HepG2 (cell line): Measurements from ENCODE around the gene PAK1IP1. TPM values are rescaled to one million over a fixed set of nuclear protein-coding genes. Genes with fewer than 3 reads are reported as not detected.
A peak's percentile ranks its signal among the peaks of the same experiment; 100 is the strongest.

Source experiments
- AHDC1 ChIP-seq: sonication (generic); formaldehyde crosslinking; IDR thresholded peaks from 2 replicates; pipeline ENCODE4 v1.5.1; 2020; ENCODE audit warnings: mild to moderate bottlenecking, missing genetic modification reagents, borderline replicate concordance
- CREB3 ChIP-seq: sonication (generic); formaldehyde crosslinking; IDR thresholded peaks from 2 replicates; pipeline ENCODE4 v1.5.0; 2020; ENCODE audit warnings: missing genetic modification reagents
- FOXP1 ChIP-seq, 2 experiments: fragments of 450-650 bp in 1 of 2; IDR thresholded peaks; 2 replicates each; pipeline ENCODE4 v1.6.1; 2017 to 2018; ENCODE audit warnings: antibody characterized with exemption in 1 of 2
- NR2F1 ChIP-seq, 2 experiments: fragments of 450-650 bp in 1 of 2; formaldehyde crosslinking in 1 of 2; IDR thresholded peaks; 2 replicates each; pipeline versions ENCODE4 v1.5.0 to v1.6.1; 2016 to 2020; ENCODE audit warnings: mild to moderate bottlenecking in 1 of 2, missing compliant biosample characterization in 1 of 2, missing genetic modification reagents in 1 of 2, moderate library complexity in 1 of 2
- PCBP1 ChIP-seq: fragments of 200-400 bp; formaldehyde crosslinking; IDR thresholded peaks from 2 replicates; pipeline ENCODE4 v1.6.1; 2017; ENCODE audit warnings: mild to moderate bottlenecking, low read depth, low read length, borderline replicate concordance
- ZNF142 ChIP-seq: sonication (generic); formaldehyde crosslinking; IDR thresholded peaks from 2 replicates; pipeline ENCODE4 v1.4.0; 2020; ENCODE audit warnings: missing genetic modification reagents
- ZNF510 ChIP-seq: sonication (generic); formaldehyde crosslinking; IDR thresholded peaks from 2 replicates; pipeline ENCODE4 v1.4.0; 2020; ENCODE audit warnings: low read depth, mild to moderate bottlenecking, missing genetic modification reagents
- ZSCAN29 ChIP-seq: sonication (generic); formaldehyde crosslinking; conservative IDR thresholded peaks from 2 replicates; pipeline ENCODE4 v1.4.0; 2020; ENCODE audit warnings: mild to moderate bottlenecking, missing genetic modification reagents
- polyA plus RNA-seq, 8 experiments: library from polyadenylated mRNA; depleted of rRNA in 3 of 8; stranded (reverse) in 7 of 8; unstranded in 1 of 8; fragments of >200 nt; fragmentation: Illumina TruSeq in 4 of 8; extraction: Trizol in 4 of 8; gene quantifications; 2 replicates each; pipeline versions ENCODE4 v1.2.1 to v1.2.3, GENCODE V29; 2011 to 2016; ENCODE audit warnings: low read depth in 4 of 8, missing spikeins in 1 of 8, mixed read lengths in 1 of 8; ENCODE audit not compliant: insufficient read depth in 1 of 8
- total RNA-seq, 5 experiments: library from RNA; depleted of rRNA; stranded (reverse); fragments of >200 nt; fragmentation: Illumina TruSeq; extraction: Trizol; gene quantifications; 2 replicates each; pipeline ENCODE4 v1.2.3, GENCODE V29; 2016; ENCODE audit warnings: low read depth in 1 of 5
- TF ChIP-seq, protein P1 (sequence below): fragments of 450-650 bp; IDR thresholded peaks from 2 replicates; pipeline ENCODE4 v1.6.1; 2017
- TF ChIP-seq, protein P2 (sequence below): conservative IDR thresholded peaks from 2 replicates; pipeline ENCODE4 v1.6.1; 2018; ENCODE audit warnings: missing genetic modification reagents

PAK1IP1 gene
- total and polyA plus RNA-seq, 2 of the 13 experiments (the other 11 are each of a cell fraction or from before 2014, with no cell fraction given) = 23.4 to 66.2 TPM

GRCh38 chr6:10747251-10747972 is 52.6 kb downstream of the PAK1IP1 start, which contains the start of gene TMEM14B (continued):
- TF ChIP-seq ZNF142 (CRISPR knock-in tag) (peak; percentile 80; the same call in 1 of the 2 replicates), CREB3 (no peak), ZSCAN29 (CRISPR knock-in tag) (no peak; the same call in none of the 2 replicates), FOXP1 (IDR thresholded peaks at IDR 0.05) (no peak), FOXP1 (CRISPR knock-in tag; IDR thresholded peaks at IDR 0.05) (peak; percentile 37; the same call in 1 of the 2 replicates), ZNF510 (CRISPR knock-in tag) (peak; percentile 91), AHDC1 (CRISPR knock-in tag) (peak; percentile 82; the same call in 1 of the 2 replicates), PCBP1 (0 out of 2 replicates have a peak, but pooled peaks have one; percentile 40), NR2F1 (CRISPR knock-in tag; IDR thresholded peaks at IDR 0.05) (peak in 1 of 2 experiments; percentile 62; a peak in 1 of 4 replicates)
- TF ChIP-seq, protein P1, sequence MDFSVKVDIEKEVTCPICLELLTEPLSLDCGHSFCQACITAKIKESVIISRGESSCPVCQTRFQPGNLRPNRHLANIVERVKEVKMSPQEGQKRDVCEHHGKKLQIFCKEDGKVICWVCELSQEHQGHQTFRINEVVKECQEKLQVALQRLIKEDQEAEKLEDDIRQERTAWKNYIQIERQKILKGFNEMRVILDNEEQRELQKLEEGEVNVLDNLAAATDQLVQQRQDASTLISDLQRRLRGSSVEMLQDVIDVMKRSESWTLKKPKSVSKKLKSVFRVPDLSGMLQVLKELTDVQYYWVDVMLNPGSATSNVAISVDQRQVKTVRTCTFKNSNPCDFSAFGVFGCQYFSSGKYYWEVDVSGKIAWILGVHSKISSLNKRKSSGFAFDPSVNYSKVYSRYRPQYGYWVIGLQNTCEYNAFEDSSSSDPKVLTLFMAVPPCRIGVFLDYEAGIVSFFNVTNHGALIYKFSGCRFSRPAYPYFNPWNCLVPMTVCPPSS = no peak
- TF ChIP-seq, protein P2, sequence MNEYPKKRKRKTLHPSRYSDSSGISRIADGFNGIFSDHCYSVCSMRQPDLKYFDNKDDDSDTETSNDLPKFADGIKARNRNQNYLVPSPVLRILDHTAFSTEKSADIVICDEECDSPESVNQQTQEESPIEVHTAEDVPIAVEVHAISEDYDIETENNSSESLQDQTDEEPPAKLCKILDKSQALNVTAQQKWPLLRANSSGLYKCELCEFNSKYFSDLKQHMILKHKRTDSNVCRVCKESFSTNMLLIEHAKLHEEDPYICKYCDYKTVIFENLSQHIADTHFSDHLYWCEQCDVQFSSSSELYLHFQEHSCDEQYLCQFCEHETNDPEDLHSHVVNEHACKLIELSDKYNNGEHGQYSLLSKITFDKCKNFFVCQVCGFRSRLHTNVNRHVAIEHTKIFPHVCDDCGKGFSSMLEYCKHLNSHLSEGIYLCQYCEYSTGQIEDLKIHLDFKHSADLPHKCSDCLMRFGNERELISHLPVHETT (CRISPR knock-in tag) = peak; percentile 99
